Measurements from ENCODE around the gene PALD1. TPM values are rescaled to one million over a fixed set of nuclear protein-coding genes. Genes with fewer than 3 reads are reported as not detected.

PALD1 gene
- total RNA-seq, 3 donors from 2014 or later = 0.90 to 2.6 (median 1.3) TPM

GRCh38 chr10:70563230-70563629, 84.7 kb downstream of the PALD1 start:
- Mint-ChIP-seq H3K27me3 (ENCODE audit: low read depth) (no peaks in the 10 kb centered on the region), H3K4me3 (no peak overlapping the region), H3K36me3 (ENCODE audit: insufficient read depth) (no peaks in the 10 kb centered on the region), H3K9me3 (no peaks in the 10 kb centered on the region), H3K4me1 (ENCODE audit: low read depth) (peaks cover 17% of the 10 kb centered on the region)
- no peak for DNase-seq
- no peak for ATAC-seq

GRCh38 chr10:70564113-70564725, 85.7 kb downstream of the PALD1 start:
- no peak for DNase-seq
- Mint-ChIP-seq H3K4me1 (ENCODE audit: low read depth) (peaks cover 7% of the 10 kb centered on the region), H3K4me3 (no peak overlapping the region), H3K36me3 (ENCODE audit: insufficient read depth) (no peaks in the 10 kb centered on the region), H3K27me3 (ENCODE audit: low read depth) (no peaks in the 10 kb centered on the region), H3K9me3 (no peaks in the 10 kb centered on the region)
- no peak for ATAC-seq

GRCh38 chr10:70564901-70565351, 86.4 kb downstream of the PALD1 start:
- Mint-ChIP-seq H3K9me3 (no peaks in the 10 kb centered on the region), H3K27me3 (ENCODE audit: low read depth) (no peaks in the 10 kb centered on the region), H3K4me3 (no peak overlapping the region), H3K36me3 (ENCODE audit: insufficient read depth) (no peaks in the 10 kb centered on the region), H3K4me1 (ENCODE audit: low read depth) (peaks cover 5% of the 10 kb centered on the region)
- ATAC-seq (peak in 1 of 2 donors; percentile 20), DNase-seq (no peak)

DNA sequence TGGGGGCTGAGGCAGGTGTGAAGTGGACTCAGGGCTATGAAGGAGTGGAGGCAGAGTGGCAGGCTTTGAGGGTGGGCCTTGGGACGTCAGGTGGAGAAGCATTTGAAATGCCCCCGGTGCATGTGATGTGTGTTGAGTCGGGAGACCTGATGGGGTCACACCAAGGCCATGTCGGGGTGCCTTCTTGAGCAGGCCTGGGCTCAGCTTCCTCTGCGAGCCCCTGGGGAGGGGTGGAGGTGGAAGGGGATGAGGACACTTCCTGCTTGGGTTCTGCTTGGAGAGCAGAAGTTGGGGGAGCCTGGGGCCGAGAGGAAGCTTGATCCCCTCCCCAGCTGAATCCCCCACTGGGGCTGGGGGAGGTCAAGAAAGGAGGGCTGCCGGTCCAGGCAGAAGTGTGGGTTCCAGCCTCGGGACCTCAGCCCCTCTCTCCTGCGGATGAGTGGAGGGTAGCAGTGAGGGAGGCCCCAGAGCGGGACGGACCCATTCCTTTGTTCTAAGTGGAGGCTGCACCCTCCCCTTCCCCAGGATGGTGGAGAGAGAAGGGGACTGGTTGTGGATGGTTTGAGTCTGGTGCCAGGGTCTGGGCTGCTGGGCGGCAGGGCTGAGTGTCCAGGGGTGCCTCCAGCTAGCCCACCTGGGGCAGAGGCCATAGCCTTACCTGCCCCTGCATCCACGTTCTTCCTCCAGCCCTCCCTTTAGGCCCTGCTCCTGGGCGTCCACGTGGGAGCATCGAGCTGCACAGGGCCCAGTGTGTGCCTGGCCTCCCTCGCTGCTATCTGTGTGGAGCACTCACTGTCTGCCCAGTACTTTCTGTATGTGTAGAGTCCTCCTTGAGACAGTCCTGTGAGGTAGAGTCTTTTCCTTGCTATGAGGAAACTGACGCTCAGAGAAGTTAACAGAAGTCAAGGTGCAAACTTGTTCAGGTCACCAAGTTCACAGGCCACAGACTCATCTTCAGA, 87.3 kb downstream of the PALD1 start:
- H3K9me3 Mint-ChIP-seq = no peaks in the 10 kb centered on the region
- no peaks in the 10 kb centered on the region for H3K36me3 Mint-ChIP-seq (ENCODE audit: insufficient read depth)
- no peak for DNase-seq
- no peak for ATAC-seq
- H3K27me3 Mint-ChIP-seq (ENCODE audit: low read depth) = no peaks in the 10 kb centered on the region
- H3K4me3 Mint-ChIP-seq = no peak overlapping the region
- peaks cover 5% of the 10 kb centered on the region for H3K4me1 Mint-ChIP-seq (ENCODE audit: low read depth)

GRCh38 chr10:70566515-70567290, 88.1 kb downstream of the PALD1 start:
- Mint-ChIP-seq H3K9me3 (no peaks in the 10 kb centered on the region), H3K4me3 (no peak overlapping the region), H3K27me3 (ENCODE audit: low read depth) (no peaks in the 10 kb centered on the region), H3K4me1 (ENCODE audit: low read depth) (peaks cover 5% of the 10 kb centered on the region), H3K36me3 (ENCODE audit: insufficient read depth) (no peaks in the 10 kb centered on the region)
- DNase-seq = no peak
- no peak for ATAC-seq

GRCh38 chr10:70567603-70568002, 89.0 kb downstream of the PALD1 start:
- no peaks in the 10 kb centered on the region for H3K9me3 Mint-ChIP-seq
- DNase-seq = no peak

GRCh38 chr10:70568113-70568512, 89.5 kb downstream of the PALD1 start:
- Mint-ChIP-seq H3K4me1 (ENCODE audit: low read depth) (peaks cover 5% of the 10 kb centered on the region), H3K9me3 (no peaks in the 10 kb centered on the region), H3K36me3 (ENCODE audit: insufficient read depth) (no peaks in the 10 kb centered on the region), H3K27me3 (ENCODE audit: low read depth) (no peaks in the 10 kb centered on the region), H3K4me3 (no peak overlapping the region)
- DNase-seq (no peak), ATAC-seq (no peak)

More at GRCh38 chr10:70567603-70568002, 89.0 kb downstream of the PALD1 start:
- Mint-ChIP-seq H3K36me3 (ENCODE audit: insufficient read depth) (no peaks in the 10 kb centered on the region), H3K4me1 (ENCODE audit: low read depth) (peaks cover 5% of the 10 kb centered on the region), H3K27me3 (ENCODE audit: low read depth) (no peaks in the 10 kb centered on the region), H3K4me3 (no peak overlapping the region)
- no peak for ATAC-seq

DNA sequence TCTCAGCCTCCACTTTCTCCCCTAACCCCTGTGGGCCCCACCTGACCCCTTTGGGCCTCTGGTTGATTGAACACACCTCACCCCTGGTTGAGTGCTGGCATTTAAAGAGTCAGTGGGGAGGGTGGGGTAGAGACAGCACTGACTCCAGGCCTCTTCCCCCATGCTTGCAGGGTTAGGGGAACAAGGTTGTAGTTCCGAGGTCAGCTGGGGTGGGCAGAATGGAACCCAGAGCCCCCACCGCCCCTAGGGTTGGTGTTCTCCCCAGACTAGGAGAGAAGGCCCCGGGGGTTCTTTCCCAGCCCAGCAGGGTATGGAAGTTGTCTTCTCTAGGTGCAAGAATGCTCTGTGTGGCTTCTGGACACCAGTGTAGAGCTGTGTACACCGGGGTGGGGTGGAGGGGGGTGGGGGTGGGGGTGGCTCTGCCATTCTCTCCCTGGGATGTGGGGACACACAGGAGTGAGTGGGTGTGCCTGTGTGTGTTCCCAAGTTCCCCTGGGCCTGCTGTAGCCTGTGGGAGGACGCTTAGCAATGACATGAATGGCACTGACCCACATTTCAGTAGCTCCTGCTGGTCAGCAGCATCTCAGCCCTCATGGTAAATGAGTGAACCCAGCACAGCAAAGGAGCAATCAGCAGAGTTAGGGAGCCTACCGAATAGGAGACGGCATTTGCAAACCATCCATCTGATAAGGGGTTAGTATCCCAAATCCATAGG, 90.4 kb downstream of the PALD1 start:
- H3K36me3 Mint-ChIP-seq (ENCODE audit: insufficient read depth) = no peaks in the 10 kb centered on the region
- DNase-seq = no peak

DNA sequence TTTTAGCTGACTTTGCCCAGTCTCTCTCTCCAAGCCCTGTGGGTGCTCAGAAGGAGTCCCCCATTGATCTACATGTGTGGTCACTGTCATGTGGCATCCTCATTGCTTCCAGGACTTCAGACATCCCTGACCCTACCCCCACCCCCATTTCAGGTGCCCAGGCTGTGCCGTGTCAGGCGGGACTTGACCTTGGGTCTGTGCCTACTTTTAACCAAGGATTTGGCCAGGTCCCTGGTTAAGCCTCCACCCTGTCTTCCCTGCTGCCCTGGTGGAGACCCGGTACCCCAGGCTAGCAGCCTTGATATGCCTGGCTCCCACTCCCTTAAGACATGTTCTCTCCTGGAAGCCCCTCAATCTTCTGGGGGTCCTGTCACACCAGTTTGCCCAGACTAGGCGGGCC, 92.7 kb downstream of the PALD1 start:
- Mint-ChIP-seq H3K36me3 (ENCODE audit: insufficient read depth) (no peaks in the 10 kb centered on the region), H3K4me3 (no peak overlapping the region), H3K4me1 (ENCODE audit: low read depth) (peaks cover 10% of the 10 kb centered on the region), H3K27me3 (ENCODE audit: low read depth) (no peaks in the 10 kb centered on the region), H3K9me3 (no peaks in the 10 kb centered on the region)
- ATAC-seq (no peak), DNase-seq (no peak)

More for the DNA sequence above, 90.4 kb downstream of the PALD1 start:
- Mint-ChIP-seq H3K4me3 (no peak overlapping the region), H3K9me3 (no peaks in the 10 kb centered on the region), H3K4me1 (ENCODE audit: low read depth) (peaks cover 3% of the 10 kb centered on the region), H3K27me3 (ENCODE audit: low read depth) (no peaks in the 10 kb centered on the region)
- no peak for ATAC-seq

DNA sequence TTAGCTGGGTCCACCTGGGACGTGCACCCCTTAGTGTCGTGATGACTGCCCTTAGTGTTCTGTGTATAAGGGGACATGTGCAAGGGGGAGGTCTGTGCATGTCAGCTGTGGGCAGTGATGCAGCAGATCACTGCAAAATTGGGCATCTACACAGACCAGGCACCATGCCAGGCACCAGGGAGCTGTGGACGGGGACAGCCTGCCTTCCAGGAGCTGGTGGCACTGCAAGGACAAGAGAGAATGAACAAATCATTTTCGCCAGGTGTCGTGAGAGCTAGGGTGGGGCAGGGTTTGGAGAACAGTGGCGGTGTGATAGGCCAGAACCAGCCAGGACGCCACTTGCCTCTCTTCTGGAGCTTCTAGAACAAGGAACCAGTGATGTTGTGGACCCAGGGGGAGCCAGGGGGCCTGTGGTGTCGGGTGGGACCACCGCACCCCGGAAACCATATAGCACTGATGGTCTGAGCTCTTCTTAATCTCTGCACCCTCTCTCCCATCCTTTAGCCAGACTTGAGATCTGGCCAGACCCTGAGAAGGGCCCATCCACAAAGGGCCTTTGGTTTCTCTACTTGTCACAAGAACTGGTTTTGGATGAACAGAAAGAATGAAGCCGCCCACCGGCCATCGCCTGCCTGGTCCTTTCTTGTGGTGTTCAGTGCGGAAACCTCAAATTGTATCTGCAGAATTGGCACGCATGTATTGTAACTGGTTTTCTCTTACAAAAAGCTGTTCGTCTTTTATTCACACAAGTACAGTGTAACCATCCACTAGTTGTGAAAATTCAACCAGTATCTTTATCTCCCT, 93.3 kb downstream of the PALD1 start:
- Mint-ChIP-seq H3K9me3 (no peaks in the 10 kb centered on the region), H3K4me3 (no peak overlapping the region), H3K4me1 (ENCODE audit: low read depth) (peaks cover 16% of the 10 kb centered on the region), H3K36me3 (ENCODE audit: insufficient read depth) (no peaks in the 10 kb centered on the region), H3K27me3 (ENCODE audit: low read depth) (no peaks in the 10 kb centered on the region)
- ATAC-seq = no peak
- no peak for DNase-seq

DNA sequence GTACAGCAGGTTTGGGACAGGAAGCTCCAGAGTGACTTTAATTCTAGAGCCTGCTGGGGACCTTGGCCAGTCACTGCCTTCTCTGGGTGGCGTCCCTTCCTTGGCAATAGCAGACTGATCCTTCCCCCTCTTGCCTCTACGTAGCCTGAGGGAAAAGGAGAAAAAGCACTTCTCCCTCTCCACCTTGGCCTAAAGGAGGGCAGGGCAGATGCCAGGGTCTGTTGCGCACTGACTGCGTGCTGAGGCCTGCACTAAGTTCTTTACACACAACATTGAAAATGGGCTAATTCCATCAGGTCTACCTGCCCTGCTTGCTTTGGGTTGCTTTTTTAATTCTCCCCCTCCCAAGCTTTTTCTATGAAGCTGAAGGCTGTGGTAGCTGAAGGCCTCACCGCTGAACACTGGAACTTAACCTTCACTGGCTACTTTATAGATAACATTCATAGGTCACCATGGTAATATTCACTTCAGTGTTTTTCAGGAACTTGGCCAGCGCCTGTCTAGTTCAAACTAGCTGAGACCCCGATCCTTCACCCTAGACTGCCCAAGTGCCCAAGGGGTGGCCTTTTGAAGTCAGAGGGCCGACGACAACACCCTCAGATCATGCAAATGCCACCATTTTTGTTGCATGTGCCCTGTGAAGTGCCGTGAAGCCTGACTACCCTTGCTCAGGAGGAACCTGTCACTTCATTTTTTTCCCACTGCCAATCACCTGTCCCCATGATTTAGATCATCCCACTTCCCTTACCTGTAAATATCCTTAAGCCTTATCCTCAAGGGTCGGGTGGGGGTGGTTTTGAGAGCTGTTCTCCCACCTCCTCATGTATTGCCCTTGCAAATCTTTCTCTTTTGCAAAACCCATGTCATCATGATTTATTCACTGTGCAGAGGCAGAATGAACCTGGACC, 95.3 kb downstream of the PALD1 start:
- Mint-ChIP-seq H3K4me1 (ENCODE audit: low read depth) (peaks cover 36% of the 10 kb centered on the region), H3K36me3 (ENCODE audit: insufficient read depth) (no peaks in the 10 kb centered on the region), H3K27me3 (ENCODE audit: low read depth) (no peaks in the 10 kb centered on the region), H3K4me3 (no peak overlapping the region), H3K9me3 (no peaks in the 10 kb centered on the region)
- no peak for DNase-seq
- no peak for ATAC-seq

DNA sequence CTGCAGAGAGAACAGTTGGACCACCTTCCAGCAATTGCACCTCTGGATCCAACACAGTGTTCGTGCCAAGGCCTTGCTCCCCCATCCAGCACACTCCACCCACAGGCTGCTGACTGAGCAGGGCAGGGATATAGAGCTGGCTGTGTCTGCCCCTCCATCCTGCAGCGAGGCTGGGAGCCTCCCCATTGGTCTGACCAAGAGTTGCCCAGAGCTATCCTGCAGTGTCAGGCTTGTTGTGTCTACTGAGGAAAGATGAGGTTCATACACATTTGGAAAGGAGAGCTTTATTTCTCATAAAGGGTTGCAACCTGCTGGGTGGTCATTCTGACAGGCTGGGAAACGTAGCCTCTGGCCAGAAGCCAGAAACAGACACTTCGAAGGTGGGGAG, 96.9 kb downstream of the PALD1 start:
- Mint-ChIP-seq H3K4me3 (no peak overlapping the region), H3K36me3 (ENCODE audit: insufficient read depth) (no peaks in the 10 kb centered on the region), H3K9me3 (no peaks in the 10 kb centered on the region), H3K27me3 (ENCODE audit: low read depth) (no peaks in the 10 kb centered on the region), H3K4me1 (ENCODE audit: low read depth) (peaks cover 48% of the 10 kb centered on the region)
- no peak for ATAC-seq
- DNase-seq = no peak
